Measurements from ENCODE around the gene MTUS2.

DNA sequence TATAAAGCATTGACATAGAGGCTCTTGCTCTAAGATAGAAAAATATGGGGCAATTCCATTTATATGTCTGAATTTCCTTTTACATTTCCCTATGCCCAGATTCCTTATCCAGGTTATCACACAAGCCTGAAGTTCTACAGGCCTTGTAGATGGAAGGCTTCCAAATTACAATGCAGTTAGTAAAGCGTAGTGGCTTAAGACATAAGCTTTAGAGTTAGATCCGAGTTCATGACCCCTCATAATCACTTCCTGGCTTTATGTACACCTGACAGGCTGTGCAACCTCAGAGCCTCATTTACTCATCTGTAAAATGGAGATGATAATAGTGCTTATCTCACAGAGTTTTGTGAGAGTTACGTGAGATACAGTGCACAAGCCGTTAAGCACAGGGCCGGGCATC is 601.9 kb downstream of the MTUS2 start:
- TF ChIP-seq, protein P1, sequence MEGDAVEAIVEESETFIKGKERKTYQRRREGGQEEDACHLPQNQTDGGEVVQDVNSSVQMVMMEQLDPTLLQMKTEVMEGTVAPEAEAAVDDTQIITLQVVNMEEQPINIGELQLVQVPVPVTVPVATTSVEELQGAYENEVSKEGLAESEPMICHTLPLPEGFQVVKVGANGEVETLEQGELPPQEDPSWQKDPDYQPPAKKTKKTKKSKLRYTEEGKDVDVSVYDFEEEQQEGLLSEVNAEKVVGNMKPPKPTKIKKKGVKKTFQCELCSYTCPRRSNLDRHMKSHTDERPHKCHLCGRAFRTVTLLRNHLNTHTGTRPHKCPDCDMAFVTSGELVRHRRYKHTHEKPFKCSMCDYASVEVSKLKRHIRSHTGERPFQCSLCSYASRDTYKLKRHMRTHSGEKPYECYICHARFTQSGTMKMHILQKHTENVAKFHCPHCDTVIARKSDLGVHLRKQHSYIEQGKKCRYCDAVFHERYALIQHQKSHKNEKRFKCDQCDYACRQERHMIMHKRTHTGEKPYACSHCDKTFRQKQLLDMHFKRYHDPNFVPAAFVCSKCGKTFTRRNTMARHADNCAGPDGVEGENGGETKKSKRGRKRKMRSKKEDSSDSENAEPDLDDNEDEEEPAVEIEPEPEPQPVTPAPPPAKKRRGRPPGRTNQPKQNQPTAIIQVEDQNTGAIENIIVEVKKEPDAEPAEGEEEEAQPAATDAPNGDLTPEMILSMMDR (IDR thresholded peaks at IDR 0.05; ENCODE audit: insufficient read depth, low read length): no peak
- no peak for TF ChIP-seq GABPA (IDR thresholded peaks at IDR 0.05; ENCODE audit: low read depth)
- TF ChIP-seq, protein P2, sequence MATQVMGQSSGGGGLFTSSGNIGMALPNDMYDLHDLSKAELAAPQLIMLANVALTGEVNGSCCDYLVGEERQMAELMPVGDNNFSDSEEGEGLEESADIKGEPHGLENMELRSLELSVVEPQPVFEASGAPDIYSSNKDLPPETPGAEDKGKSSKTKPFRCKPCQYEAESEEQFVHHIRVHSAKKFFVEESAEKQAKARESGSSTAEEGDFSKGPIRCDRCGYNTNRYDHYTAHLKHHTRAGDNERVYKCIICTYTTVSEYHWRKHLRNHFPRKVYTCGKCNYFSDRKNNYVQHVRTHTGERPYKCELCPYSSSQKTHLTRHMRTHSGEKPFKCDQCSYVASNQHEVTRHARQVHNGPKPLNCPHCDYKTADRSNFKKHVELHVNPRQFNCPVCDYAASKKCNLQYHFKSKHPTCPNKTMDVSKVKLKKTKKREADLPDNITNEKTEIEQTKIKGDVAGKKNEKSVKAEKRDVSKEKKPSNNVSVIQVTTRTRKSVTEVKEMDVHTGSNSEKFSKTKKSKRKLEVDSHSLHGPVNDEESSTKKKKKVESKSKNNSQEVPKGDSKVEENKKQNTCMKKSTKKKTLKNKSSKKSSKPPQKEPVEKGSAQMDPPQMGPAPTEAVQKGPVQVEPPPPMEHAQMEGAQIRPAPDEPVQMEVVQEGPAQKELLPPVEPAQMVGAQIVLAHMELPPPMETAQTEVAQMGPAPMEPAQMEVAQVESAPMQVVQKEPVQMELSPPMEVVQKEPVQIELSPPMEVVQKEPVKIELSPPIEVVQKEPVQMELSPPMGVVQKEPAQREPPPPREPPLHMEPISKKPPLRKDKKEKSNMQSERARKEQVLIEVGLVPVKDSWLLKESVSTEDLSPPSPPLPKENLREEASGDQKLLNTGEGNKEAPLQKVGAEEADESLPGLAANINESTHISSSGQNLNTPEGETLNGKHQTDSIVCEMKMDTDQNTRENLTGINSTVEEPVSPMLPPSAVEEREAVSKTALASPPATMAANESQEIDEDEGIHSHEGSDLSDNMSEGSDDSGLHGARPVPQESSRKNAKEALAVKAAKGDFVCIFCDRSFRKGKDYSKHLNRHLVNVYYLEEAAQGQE (IDR thresholded peaks at IDR 0.05; ENCODE audit: insufficient replicate concordance, low read depth): no peak
- TF ChIP-seq POLR2AphosphoS5 (IDR thresholded peaks at IDR 0.05; ENCODE audit: low read depth): no peak

Data from HL-60 (cell line).